ENCODE results near the gene FOXRED2.
A peak's percentile ranks its signal among the peaks of the same experiment; 100 is the strongest.

Gene FOXRED2

GRCh38 chr22:36514766-36515165 is 7.9 kb upstream of the FOXRED2 start:
- no peak for DNase-seq

DNA sequence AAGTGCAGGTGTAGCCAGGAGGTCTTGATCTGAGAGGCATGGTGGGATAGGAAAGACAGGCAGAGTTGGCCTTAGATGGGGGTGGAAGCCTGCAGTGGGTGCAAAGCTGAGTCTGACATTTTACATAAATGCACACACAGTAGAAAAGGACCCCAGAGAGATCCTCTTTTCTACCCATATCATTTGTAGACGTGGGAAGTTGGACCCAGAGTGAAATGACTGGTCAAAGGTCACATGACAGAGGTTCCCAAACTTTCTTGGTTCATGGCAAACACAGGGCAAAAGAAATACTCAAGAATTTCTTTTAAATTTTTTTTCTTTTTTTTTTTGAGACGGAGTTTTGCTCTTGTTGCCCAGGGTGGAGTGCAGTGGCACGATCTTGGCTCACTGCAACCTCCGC is 6.2 kb upstream of the FOXRED2 start:
- DNase-seq = no peak

DNA sequence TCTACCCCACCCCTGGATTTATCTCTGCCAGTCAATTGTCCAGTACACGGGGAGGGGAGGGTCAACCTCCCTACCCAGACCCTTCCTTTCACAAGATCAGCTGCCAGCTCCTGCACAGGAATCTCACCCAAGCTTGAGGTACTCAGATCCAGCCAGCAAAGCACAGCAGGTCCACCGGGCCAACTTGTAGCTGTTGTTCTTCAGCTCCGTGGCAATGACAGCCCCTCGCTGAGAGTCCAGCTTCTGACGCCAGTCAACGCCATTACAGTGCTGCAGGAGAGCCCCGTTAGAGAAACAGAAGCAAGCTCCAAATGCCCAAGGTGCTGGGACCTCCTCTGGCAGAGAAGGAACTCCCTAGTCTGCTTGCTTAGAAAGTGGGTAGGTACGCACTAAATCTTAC is 5.5 kb upstream of the FOXRED2 start:
- no peak for DNase-seq

GRCh38 chr22:36510966-36511881 is 4.4 kb upstream of the FOXRED2 start:
- peak; percentile 11 to 35 for DNase-seq

DNA sequence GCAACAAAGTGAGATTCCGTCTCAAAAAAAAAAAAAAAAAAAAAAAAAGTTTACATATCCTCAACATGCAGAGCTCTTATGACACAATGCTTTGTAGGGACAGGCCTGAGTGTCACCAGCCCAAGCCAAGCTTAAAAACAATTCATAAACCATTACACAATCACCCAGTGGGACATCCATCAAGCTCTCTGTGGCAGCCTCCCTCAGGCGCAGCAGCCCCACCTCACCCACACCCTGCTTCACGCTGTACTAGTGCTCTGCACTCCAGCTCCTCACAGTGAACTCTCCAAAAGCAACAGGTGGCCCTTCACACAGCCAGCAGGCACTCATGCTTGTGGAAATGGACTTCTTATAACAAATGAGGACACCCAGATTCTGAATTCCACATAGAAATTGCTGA is 3.5 kb upstream of the FOXRED2 start:
- DNase-seq = no peak

GRCh38 chr22:36507518-36508010 is 724 bp upstream of the FOXRED2 start:
- DNase-seq = no peak

GRCh38 chr22:36505998-36506635 is 723 bp downstream of the FOXRED2 start:
- no peak for DNase-seq

GRCh38 chr22:36497910-36498665 is 8.8 kb downstream of the FOXRED2 start:
- no peak for DNase-seq

DNA sequence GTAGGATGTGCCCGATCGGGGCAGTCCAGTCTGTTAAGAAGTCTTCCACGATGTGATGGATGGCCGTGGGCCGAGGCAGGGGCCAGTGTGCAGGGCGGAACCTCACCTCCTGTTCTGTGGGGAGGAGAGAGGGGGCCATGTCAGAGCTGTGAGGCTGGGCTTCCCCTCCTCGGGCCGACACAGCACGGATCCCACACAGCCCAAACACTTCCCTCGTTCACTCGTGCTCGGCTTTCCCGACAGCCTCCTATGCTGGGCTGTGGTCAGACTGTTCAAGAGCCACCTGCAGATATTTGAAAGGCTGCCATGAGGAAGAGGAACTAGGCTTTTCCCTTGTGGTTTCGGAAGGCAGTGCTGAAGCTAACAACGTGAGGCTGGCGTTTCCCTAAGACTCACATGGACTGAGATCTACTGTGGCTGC is 13.1 kb downstream of the FOXRED2 start:
- DNase-seq = no peak

DNA sequence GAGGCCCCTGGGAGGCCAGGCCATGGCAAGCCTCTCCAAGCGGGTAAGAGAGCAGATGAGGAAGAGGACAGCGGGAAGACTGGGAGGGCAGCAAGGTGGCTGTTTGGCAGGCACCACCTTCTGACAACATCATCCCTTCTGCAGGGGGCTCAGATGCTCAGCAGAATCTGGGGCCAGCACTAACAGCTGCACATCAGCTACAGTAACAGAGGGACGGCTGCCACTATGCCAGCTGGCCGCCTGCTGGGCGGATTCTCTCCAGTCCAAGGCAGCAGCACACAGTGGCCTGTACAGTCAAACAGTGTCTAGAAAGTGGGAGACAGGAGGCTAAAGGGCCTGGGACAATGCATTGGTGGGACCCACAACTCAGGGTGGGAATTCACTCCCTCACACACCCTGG is 14.7 kb downstream of the FOXRED2 start:
- no peak for DNase-seq

- no peak for DNase-seq
Measured at GRCh38 chr22:36491155-36491554, 15.7 kb downstream of the FOXRED2 start.

GRCh38 chr22:36486619-36487384 is 20.0 kb downstream of the FOXRED2 start:
- no peak for DNase-seq

- peak; percentile 84 to 91 for DNase-seq
Measured at GRCh38 chr22:36481393-36482168, 25.3 kb downstream of the FOXRED2 start, which contains the start of gene TXN2. Gene TXN2 (minus strand): TSS chr22:36481640. CDS start chr22:36480837, 803 bp downstream.

DNA sequence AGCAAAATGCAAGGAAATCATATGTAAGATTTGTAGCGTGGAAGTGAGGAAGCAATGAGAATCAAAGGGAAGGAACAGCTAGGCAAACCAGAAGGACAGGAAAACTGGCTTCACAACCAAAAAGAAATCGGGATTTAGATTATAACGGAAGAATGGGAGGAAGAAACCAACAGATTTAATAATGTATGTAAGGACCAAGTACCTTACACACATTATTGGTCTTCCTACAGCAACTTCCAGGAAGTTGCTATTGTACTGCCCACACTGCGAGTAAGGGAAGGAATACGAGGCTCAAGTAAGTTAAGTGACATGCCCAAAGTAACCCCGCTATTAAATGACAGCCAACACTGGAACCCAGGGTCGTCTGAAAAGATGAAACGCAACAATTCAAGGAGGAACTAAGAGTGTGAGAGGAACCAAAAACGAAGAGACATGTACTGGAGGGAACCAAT is 25.9 kb downstream of the FOXRED2 start:
- DNase-seq = no peak

DNA sequence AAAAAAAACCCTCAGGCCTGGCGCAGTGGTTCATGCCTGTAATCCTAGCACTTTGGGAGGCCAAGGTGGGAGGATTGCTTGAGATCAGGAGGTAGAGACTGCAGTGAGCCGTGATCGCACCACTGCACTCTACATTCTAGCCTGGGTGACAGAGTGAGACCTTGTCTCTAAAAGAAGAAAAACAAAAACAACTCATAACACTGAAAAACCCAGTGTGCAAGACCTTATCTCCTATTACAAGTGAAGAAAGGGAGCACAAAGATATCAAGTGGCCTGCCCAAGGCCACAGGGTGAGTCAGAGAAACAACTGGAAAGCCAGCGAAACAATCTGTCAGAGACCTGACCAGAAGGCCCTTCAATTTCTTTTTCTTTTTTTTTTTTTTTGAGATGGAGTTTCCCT is 27.9 kb downstream of the FOXRED2 start:
- no peak for DNase-seq

DNA sequence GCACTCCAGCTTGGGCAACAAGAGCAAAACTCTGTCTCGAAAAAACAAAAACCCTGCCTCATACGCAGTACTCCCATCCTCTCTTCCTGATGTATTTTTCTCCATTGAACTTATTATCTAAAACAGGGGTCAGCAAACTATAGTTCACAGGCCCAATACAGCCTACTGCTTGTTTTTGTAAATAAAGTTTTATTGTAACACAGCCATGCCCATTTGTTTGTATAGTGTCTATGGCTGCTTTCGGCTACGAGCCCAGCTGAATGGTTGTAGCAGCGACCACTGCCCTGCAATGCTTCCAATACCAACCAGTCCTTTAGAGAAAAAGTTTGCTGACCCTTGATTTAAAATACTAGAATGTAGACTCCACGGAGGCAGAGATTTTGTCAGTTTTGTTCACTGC is 31.5 kb downstream of the FOXRED2 start:
- DNase-seq = no peak

- DNase-seq = no peak
Measured at GRCh38 chr22:36472689-36473088, 34.2 kb downstream of the FOXRED2 start.

- DNase-seq = no peak
Measured at GRCh38 chr22:36471341-36471821, 35.5 kb downstream of the FOXRED2 start.

DNA sequence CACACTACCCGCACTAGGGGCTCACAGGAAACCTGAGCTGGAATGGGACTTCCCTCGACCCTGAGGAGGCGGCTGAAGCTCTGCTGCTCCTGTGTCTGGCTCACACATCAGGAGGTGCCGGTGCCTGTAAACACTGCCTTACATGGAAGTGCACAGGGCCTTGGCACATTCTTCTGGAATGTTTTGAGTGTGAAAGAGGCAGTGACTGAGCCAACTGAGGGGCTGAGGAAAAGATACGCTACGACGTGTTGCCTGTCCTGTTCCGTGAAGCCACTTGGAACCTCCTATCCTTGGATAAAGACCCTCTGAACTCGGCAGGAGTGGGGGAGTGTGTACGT is 35.9 kb downstream of the FOXRED2 start:
- DNase-seq = no peak

- DNase-seq = peak; percentile 52 to 73
Measured at GRCh38 chr22:36470162-36470993, 36.5 kb downstream of the FOXRED2 start.

Data from SW 1271 (cell line).